GM12865 (cell line): Measurements from ENCODE around the gene CHKB.

Experiments used
- DNase-seq: peaks from one replicate; pipeline ENCODE4 v3.0.0; 2010; ENCODE audit warnings: low read depth
- H3K4me3 ChIP-seq: 2 replicates; pipeline ENCODE4 v1.5.1; 2011; ENCODE audit warnings: mild to moderate bottlenecking, low read depth, low read length, control low read depth
- CTCF ChIP-seq: IDR thresholded peaks from 2 replicates; pipeline ENCODE4 v1.5.1; 2011; ENCODE audit warnings: low read length, control low read depth, low read depth, inconsistent platforms; ENCODE audit not compliant: insufficient read depth; ENCODE audit errors: missing control alignments

Gene CHKB

GRCh38 chr22:50606946-50607658 lies 24.5 kb upstream of the CHKB start:
- TF ChIP-seq CTCF = no peak
- no peak overlapping the region for H3K4me3 ChIP-seq
- no peak for DNase-seq

GRCh38 chr22:50606165-50606945 lies 23.7 kb upstream of the CHKB start:
- H3K4me3 ChIP-seq = no peak overlapping the region
- no peak for DNase-seq
- TF ChIP-seq CTCF = peak; percentile 10

GRCh38 chr22:50605613-50606074 lies 23.0 kb upstream of the CHKB start:
- no peak overlapping the region for H3K4me3 ChIP-seq
- DNase-seq = no peak
- no peak for TF ChIP-seq CTCF

DNA sequence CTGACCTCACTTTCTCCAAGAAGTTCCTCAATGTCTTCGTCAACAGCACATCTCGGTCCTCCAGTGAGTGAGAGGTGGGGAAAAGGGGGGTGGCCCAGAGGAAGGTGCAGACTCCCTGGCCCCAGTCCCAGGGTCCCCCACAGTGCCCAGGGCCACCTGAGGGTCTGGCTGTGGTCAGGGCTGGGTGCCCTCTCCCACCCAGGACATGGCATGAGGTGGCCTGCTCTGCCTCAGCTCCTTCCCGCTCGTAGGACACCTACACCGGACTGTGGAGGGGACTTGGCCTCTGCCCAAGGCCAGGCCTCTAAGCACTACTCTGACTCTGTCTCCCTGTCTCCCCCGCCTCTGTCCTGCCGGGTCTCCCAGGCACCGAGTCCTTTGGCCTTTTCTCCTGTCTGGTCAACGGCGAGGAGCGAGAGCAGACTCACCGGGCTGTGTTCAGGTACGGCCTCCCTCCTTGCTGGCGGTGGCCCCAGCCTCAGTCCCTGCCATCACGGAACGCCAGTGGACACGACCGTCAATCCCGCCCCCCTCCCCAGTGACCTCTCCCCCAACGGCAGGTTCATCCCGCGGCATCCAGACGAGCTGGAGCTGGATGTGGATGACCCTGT lies 22.5 kb upstream of the CHKB start:
- no peak overlapping the region for H3K4me3 ChIP-seq
- DNase-seq = no peak
- no peak for TF ChIP-seq CTCF

DNA sequence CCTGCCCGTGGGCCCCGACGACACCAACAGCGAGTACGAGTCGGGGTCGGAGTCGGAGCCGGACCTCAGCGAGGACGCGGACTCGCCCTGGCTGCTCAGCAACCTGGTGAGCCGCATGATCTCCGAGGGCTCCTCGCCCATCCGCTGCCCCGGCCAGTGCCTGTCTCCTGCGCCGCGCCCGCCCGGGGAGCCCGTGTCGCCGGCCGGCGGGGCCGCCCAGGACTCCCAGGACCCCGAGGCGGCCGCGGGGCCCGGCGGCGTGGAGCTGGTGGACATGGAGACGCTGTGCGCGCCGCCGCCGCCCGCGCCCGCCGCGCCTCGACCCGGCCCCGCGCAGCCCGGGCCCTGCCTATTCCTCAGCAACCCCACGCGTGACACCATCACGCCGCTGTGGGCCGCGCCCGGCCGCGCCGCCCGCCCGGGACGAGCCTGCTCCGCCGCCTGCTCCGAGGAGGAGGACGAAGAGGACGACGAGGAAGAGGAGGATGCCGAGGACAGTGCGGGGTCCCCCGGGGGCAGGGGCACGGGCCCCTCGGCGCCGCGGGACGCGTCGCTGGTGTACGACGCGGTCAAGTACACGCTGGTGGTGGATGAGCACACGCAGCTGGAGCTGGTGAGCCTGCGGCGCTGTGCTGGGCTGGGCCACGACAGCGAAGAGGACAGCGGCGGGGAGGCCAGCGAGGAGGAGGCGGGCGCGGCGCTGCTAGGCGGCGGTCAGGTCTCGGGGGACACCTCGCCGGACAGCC lies 21.8 kb upstream of the CHKB start:
- no peak overlapping the region for H3K4me3 ChIP-seq
- no peak for TF ChIP-seq CTCF
- DNase-seq = no peak

DNA sequence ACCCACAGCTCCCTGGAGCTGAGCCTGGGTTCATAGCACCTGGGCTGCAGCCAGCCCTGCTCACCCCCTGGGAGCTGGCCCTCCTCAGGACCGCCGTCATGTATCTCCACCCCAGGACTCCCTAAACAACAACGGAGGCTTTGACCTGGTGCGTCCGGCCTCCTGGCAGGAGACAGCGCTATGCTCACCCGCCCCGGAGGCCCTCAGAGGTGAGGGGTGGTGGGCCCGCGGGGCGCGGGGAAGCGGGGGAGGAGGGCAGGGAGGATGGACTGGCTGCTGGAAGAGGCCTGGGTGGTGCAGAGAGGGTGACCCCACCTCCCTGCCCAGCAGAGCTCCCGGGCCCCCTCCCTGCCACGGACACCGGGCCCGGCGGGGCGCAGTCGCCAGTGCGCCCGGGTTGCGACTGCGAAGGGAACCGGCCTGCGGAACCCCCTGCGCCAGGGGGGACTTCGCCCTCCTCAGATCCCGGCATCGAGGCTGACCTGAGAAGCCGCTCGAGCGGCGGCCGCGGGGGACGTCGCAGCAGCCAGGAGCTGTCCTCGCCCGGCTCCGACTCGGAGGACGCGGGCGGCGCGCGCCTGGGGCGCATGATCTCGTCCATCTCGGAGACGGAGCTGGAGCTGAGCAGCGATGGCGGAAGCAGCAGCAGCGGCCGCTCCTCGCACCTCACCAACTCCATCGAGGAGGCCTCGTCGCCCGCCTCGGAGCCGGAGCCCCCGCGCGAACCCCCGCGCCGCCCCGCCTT lies 21.0 kb upstream of the CHKB start:
- DNase-seq = no peak
- no peak overlapping the region for H3K4me3 ChIP-seq
- TF ChIP-seq CTCF = no peak
